HCT116 (cell line): ENCODE results near the gene FGF22. TPM values are rescaled to one million over a fixed set of nuclear protein-coding genes. Genes with fewer than 3 reads are reported as not detected.
"Not testable (repeated sequence)": the region's sequence is repeated elsewhere in the genome, so short reads cannot be mapped to it uniquely, and the experiment has no call there.

Source experiments
- ATAC-seq: fragments of 200-7000 bp; cut with Tn5 transposase; 2 replicates; pipeline ENCODE4 v1.9.1; 2020; ENCODE audit warnings: mild to moderate bottlenecking, moderate library complexity
- BruUV-seq: library from RNA; stranded (reverse); fragments of 400-500 nt; replicated peaks from 2 replicates; lab custom pipeline; 2021; lab: Mats Ljungman, UMichigan
- CTCF ChIA-PET: fragments of 300-600 bp; sonication (Branson Sonifier 250); formaldehyde crosslinking; loops from one replicate; lab custom pipeline; 2021; ENCODE audit warnings: antibody characterized with exemption; lab: Charles Lee
- POLR2A ChIA-PET: fragments of 300-600, 350-600 bp; sonication (Branson Sonifier 250); formaldehyde crosslinking; loops from one replicate; lab custom pipeline; 2021; ENCODE audit warnings: antibody characterized with exemption; lab: Charles Lee
- RAD21 ChIA-PET, 2 experiments: fragments of 300-600 bp; sonication (Branson Sonifier 250); formaldehyde crosslinking; loops; one replicate each; lab custom pipeline; 2023; ENCODE audit warnings: low total read pairs in 2 of 2; ENCODE audit not compliant: uncharacterized antibody in 2 of 2, unreplicated experiment in 2 of 2, low non-redundant PET in 1 of 2; lab: Charles Lee
- DNase-seq: peaks from one replicate; pipeline ENCODE4 v3.0.0-alpha.2; 2010; ENCODE audit warnings: low read depth, low spot score
- H2AFZ ChIP-seq: fragments of 200-600 bp; shearing (Covaris generic), sonication (generic); 2 replicates; pipeline ENCODE4 v1.6.1; 2017; ENCODE audit warnings: low read depth, mixed run types, mixed read lengths, antibody characterized with exemption, low read length; ENCODE audit not compliant: poor library complexity, severe bottlenecking
- H3K27ac ChIP-seq: 2 replicates; pipeline ENCODE4 v1.5.1; 2012; ENCODE audit warnings: low read depth, low read length
- H3K27me3 ChIP-seq: fragments of 200-600 bp; sonication (generic); 2 replicates; pipeline ENCODE4 v1.6.1; 2016; ENCODE audit warnings: mixed run types, low read length, mixed read lengths; ENCODE audit not compliant: insufficient read depth
- H3K36me3 ChIP-seq, 2 experiments: fragments of 200-500 bp in 1 of 2; fragments of 200-600 bp in 1 of 2; sonication (Bioruptor generic) in 1 of 2; sonication (generic) in 1 of 2; 2 replicates each; pipeline versions ENCODE4 v1.5.1 to v1.6.1; 2014 to 2016; ENCODE audit warnings: low read length in 2 of 2, inconsistent platforms in 1 of 2, mixed read lengths in 1 of 2, mixed run types in 1 of 2; ENCODE audit not compliant: insufficient read depth in 2 of 2, control insufficient read depth in 1 of 2
- H3K4me1 ChIP-seq, 2 experiments: fragments of 200-600 bp in 1 of 2; sonication (generic) in 1 of 2; 2 replicates each; pipeline versions ENCODE4 v1.5.1 to v1.6.1; 2012 to 2017; ENCODE audit warnings: low read length in 2 of 2, inconsistent platforms in 1 of 2, mild to moderate bottlenecking in 1 of 2, mixed read lengths in 1 of 2, mixed run types in 1 of 2, moderate library complexity in 1 of 2; ENCODE audit not compliant: insufficient read depth in 2 of 2, control insufficient read depth in 1 of 2
- H3K4me2 ChIP-seq: fragments of 200-600 bp; sonication (generic); 2 replicates; pipeline ENCODE4 v1.6.1; 2017; ENCODE audit warnings: mixed run types, low read length, mixed read lengths
- H3K4me3 ChIP-seq, 2 experiments: fragments of 200-600 bp in 1 of 2; sonication (generic) in 1 of 2; replicated peaks in 1 of 2; 2 replicates each; pipeline ENCODE4 v1.5.1; 2011 to 2016; ENCODE audit warnings: low read length in 2 of 2, control low read depth in 1 of 2, low read depth in 1 of 2, mild to moderate bottlenecking in 1 of 2, mixed read lengths in 1 of 2, mixed run types in 1 of 2
- H3K79me2 ChIP-seq: fragments of 200-600 bp; sonication (generic); 2 replicates; pipeline ENCODE4 v1.6.1; 2017; ENCODE audit warnings: mild to moderate bottlenecking, mixed run types, low read length, moderate library complexity, mixed read lengths; ENCODE audit not compliant: insufficient read depth
- H3K9ac ChIP-seq: fragments of 200-600 bp; sonication (generic); 2 replicates; pipeline ENCODE4 v1.6.1; 2016; ENCODE audit warnings: low read length, mixed read lengths
- H3K9me2 ChIP-seq: fragments of 200-600 bp; sonication (generic), shearing (Covaris generic); 2 replicates; pipeline ENCODE4 v1.6.1; 2017; ENCODE audit warnings: mixed run types, mild to moderate bottlenecking, moderate library complexity; ENCODE audit not compliant: insufficient read depth
- H3K9me3 ChIP-seq, 2 experiments: fragments of 200-500 bp in 1 of 2; fragments of 200-600 bp in 1 of 2; sonication (Bioruptor generic) in 1 of 2; sonication (generic) in 1 of 2; 2 replicates each; pipeline ENCODE4 v1.6.1; 2014 to 2017; ENCODE audit warnings: low read length in 2 of 2, mixed read lengths in 2 of 2, inconsistent platforms in 1 of 2, low read depth in 1 of 2, mild to moderate bottlenecking in 1 of 2, mixed run types in 1 of 2, moderate library complexity in 1 of 2; ENCODE audit not compliant: control insufficient read depth in 1 of 2, insufficient read depth in 1 of 2
- H4K20me1 ChIP-seq: fragments of 200-600 bp; sonication (generic), shearing (Covaris generic); 2 replicates; pipeline ENCODE4 v1.6.1; 2017; ENCODE audit warnings: mixed run types, mild to moderate bottlenecking, moderate library complexity; ENCODE audit not compliant: insufficient read depth
- ATF3 ChIP-seq: IDR thresholded peaks from 2 replicates; pipeline ENCODE4 v1.6.1; 2012
- CBX3 ChIP-seq: IDR thresholded peaks from 2 replicates; pipeline ENCODE4 v1.6.1; 2012; ENCODE audit warnings: low read depth
- EGR1 ChIP-seq: IDR thresholded peaks from 2 replicates; pipeline ENCODE4 v1.6.1; 2012; ENCODE audit warnings: low read depth
- ELF1 ChIP-seq: IDR thresholded peaks from 2 replicates; pipeline ENCODE4 v1.6.1; 2012; ENCODE audit warnings: low read depth, borderline replicate concordance
- EZH2 ChIP-seq: fragments of 200-600 bp; sonication (generic); IDR thresholded peaks from 2 replicates; pipeline ENCODE4 v1.6.1; 2017; ENCODE audit warnings: antibody characterized with exemption, mixed run types
- EZH2phosphoT487 ChIP-seq: fragments of 200-600 bp; IDR thresholded peaks from 2 replicates; pipeline ENCODE4 v1.6.1; 2018; ENCODE audit warnings: antibody characterized with exemption, borderline replicate concordance
- JUND ChIP-seq: IDR thresholded peaks from 2 replicates; pipeline ENCODE4 v1.6.1; 2012
- MAX ChIP-seq: IDR thresholded peaks from 2 replicates; pipeline ENCODE4 v1.6.1; 2012
- POLR2AphosphoS5 ChIP-seq: IDR thresholded peaks from 2 replicates; pipeline ENCODE4 v1.6.1; 2011; ENCODE audit warnings: mild to moderate bottlenecking, low read depth, low read length, moderate library complexity
- REST ChIP-seq: IDR thresholded peaks from 2 replicates; pipeline ENCODE4 v1.6.1; 2012; ENCODE audit warnings: low read depth
- SP1 ChIP-seq: IDR thresholded peaks from 2 replicates; pipeline ENCODE4 v1.6.1; 2012; ENCODE audit warnings: low read depth
- YY1 ChIP-seq: IDR thresholded peaks from 2 replicates; pipeline ENCODE4 v1.6.1; 2011; ENCODE audit warnings: low read length, low read depth, moderate library complexity, mild to moderate bottlenecking; ENCODE audit not compliant: insufficient replicate concordance; ENCODE audit errors: extremely low read depth
- ZBTB33 ChIP-seq: IDR thresholded peaks from 2 replicates; pipeline ENCODE4 v1.6.1; 2011; ENCODE audit warnings: mild to moderate bottlenecking, low read length, moderate library complexity; ENCODE audit not compliant: insufficient replicate concordance; ENCODE audit errors: extremely low read depth
- ZFX ChIP-seq: fragments of 450-650 bp; IDR thresholded peaks from 2 replicates; pipeline ENCODE4 v1.6.1; 2017
- intact Hi-C: fragments of 100-400 bp; cut with micrococcal nuclease; formaldehyde crosslinking; loops from 2 replicates; pipeline ENCODE4 v1.10.0; 2022
- total RNA-seq: library from RNA; stranded (reverse); gene quantifications from one replicate; pipeline ENCODE4 v1.2.1, GENCODE V29; 2021; ENCODE audit not compliant: unreplicated experiment

The FGF22 gene
- total RNA-seq, 1 experiment from 2014 or later, result 1.5 TPM

GRCh38 chr19:620166-620862 is 19.4 kb upstream of the FGF22 start:
- peaks cover 0 to 44% of the 10 kb centered on the region in 2 experiments; a peak in 2 of 4 replicates for H3K36me3 ChIP-seq
- POLR2A ChIA-PET, result no interaction called here
- RAD21 ChIA-PET, result no interaction called here
- no peak for ATAC-seq
- no peak overlapping the region for H3K4me3 ChIP-seq
- H3K9me2 ChIP-seq, result no peaks in the 10 kb centered on the region
- no peak for DNase-seq
- H3K4me1 ChIP-seq, result peaks cover 4 to 19% of the 10 kb centered on the region in 2 experiments; a peak in 3 of 4 replicates
- no peak overlapping the region for H3K9ac ChIP-seq
- no peaks in the 10 kb centered on the region for H4K20me1 ChIP-seq
- no peak overlapping the region for H2AFZ ChIP-seq
- H3K4me2 ChIP-seq, result no peak overlapping the region
- no peak overlapping the region; the same call in 1 of the 2 replicates for H3K27ac ChIP-seq
- H3K27me3 ChIP-seq, result no peaks in the 10 kb centered on the region
- H3K79me2 ChIP-seq, result no peaks in the 10 kb centered on the region
- CTCF ChIA-PET, result no interaction called here
- no TSS peak for BruUV-seq
- no peaks in the 10 kb centered on the region for H3K9me3 ChIP-seq
- TF ChIP-seq SP1 (no peak), YY1 (no peak), ZFX (no peak), EZH2phosphoT487 (no peak), REST (no peak), JUND (no peak), ATF3 (no peak), POLR2AphosphoS5 (no peak), MAX (no peak), CBX3 (no peak), ZBTB33 (no peak), EGR1 (no peak), ELF1 (no peak), EZH2 (no peak)
- intact Hi-C loops, result no loop called here

GRCh38 chr19:621191-621590 is 18.5 kb upstream of the FGF22 start:
- CTCF ChIA-PET, H3K79me2 ChIP-seq, DNase-seq, H3K9me2 ChIP-seq, ATAC-seq, H3K4me3 ChIP-seq, H3K9me3 ChIP-seq, H2AFZ ChIP-seq, H3K27me3 ChIP-seq, BruUV-seq, RAD21 ChIA-PET, H4K20me1 ChIP-seq, POLR2A ChIA-PET, H3K4me2 ChIP-seq, intact Hi-C loops, H3K27ac ChIP-seq, H3K9ac ChIP-seq: not testable (repeated sequence)
- peaks cover 4 to 21% of the 10 kb centered on the region in 2 experiments; a peak in 3 of 4 replicates for H3K4me1 ChIP-seq
- H3K36me3 ChIP-seq, result peaks cover 0 to 49% of the 10 kb centered on the region in 2 experiments; a peak in 2 of 4 replicates
